ENCODE results near the gene MYRIP.

DNA sequence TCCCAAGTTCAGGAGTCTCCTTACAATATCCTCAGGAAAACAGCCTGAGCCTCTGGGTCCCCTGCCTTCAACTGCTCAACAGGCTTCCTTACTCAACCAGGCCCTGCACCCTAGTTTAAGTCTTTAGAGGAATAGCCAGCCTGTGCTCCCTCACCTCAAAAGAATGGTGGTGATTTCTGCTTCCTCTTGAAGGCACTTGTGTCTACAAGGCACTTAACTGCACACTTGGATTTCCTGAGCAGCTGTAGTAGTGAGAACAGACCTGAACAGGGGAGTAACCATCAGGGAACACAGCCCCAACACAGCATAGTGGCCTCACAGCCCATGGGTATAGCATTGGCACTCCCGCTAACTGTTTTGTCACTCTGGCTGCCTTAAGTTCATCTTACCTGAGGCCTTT, 244.3 kb downstream of the MYRIP start:
- TF ChIP-seq, protein P1, sequence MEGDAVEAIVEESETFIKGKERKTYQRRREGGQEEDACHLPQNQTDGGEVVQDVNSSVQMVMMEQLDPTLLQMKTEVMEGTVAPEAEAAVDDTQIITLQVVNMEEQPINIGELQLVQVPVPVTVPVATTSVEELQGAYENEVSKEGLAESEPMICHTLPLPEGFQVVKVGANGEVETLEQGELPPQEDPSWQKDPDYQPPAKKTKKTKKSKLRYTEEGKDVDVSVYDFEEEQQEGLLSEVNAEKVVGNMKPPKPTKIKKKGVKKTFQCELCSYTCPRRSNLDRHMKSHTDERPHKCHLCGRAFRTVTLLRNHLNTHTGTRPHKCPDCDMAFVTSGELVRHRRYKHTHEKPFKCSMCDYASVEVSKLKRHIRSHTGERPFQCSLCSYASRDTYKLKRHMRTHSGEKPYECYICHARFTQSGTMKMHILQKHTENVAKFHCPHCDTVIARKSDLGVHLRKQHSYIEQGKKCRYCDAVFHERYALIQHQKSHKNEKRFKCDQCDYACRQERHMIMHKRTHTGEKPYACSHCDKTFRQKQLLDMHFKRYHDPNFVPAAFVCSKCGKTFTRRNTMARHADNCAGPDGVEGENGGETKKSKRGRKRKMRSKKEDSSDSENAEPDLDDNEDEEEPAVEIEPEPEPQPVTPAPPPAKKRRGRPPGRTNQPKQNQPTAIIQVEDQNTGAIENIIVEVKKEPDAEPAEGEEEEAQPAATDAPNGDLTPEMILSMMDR (IDR thresholded peaks at IDR 0.05; ENCODE audit: insufficient read depth, low read length, poor library complexity, severe bottlenecking) = no peak
- no peak for TF ChIP-seq EZH2phosphoT487 (conservative IDR thresholded peaks at IDR 0.05; ENCODE audit: low read length)

Measured in SU-DHL-6 (cell line).